ENCODE data around the gene ARHGEF12.

ARHGEF12 gene

DNA sequence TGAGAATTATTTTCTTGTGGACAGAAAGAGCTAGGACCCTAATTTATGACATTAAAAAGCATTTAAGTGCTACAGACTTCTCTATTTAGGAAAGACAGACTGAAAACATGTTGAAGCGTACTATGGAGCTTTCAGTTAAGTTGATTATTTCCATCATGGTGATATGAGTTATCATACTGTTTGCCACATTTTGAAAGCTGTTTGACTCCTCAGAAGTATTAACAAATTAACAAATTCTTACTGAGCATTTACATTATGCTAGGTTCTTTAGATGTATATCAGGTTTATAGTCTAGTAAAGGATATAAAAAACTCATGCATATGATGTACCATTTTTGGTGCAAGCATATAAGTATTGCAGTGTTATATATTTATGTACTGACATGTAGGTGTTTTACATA, 50.1 kb downstream of the ARHGEF12 start:
- no peak for FAIRE-seq

DNA sequence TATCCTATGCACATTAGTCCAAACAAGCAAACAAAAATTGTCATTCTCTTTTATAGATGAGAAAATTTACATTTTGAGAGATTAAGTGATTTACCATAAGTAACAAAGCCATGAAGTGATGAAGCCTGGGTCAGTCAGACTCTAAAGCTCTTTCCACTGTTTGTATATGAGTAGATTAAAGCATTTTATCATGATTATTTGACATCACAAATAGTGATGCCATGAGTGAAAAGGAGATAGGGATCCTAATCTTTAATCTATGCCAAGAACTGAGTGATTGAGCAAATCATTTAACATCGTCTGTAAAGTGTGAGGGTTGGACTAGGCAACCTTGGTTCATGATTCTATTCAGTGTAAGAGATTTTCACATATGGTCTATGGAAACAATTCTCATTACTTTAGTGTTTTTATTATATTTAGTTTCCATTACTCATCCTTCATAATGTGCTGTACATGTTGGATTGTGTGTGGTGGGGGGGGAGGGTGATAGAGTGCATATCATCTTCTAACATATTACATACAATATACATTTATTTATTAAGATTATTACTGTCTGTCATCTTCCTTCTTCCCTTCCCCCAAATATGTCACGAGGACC, 50.7 kb downstream of the ARHGEF12 start:
- DNase-seq (ENCODE audit: low spot score) = no peak
- no peak for FAIRE-seq

More for the DNA sequence above, 50.1 kb downstream of the ARHGEF12 start:
- DNase-seq (ENCODE audit: low spot score) = no peak

DNA sequence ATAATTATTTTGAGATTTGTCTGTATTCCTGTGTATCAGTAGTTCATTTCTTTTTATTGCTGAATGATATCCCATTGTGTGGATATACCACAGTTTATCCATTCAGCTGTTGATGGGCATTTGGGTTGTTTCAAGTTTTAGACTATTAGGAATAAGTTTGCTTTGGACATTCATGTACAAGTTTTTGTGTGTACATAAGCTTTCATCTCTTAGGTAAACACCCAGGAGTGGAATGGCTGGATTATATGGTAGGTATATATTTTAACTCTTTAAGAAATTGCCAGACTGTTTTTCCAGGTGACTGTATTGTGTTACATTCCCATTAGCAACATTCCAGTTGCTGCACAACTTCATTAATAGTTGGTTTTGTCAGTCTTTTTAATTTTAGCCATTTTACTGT, 52.0 kb downstream of the ARHGEF12 start:
- FAIRE-seq (no peak), DNase-seq (ENCODE audit: low spot score) (no peak)

DNA sequence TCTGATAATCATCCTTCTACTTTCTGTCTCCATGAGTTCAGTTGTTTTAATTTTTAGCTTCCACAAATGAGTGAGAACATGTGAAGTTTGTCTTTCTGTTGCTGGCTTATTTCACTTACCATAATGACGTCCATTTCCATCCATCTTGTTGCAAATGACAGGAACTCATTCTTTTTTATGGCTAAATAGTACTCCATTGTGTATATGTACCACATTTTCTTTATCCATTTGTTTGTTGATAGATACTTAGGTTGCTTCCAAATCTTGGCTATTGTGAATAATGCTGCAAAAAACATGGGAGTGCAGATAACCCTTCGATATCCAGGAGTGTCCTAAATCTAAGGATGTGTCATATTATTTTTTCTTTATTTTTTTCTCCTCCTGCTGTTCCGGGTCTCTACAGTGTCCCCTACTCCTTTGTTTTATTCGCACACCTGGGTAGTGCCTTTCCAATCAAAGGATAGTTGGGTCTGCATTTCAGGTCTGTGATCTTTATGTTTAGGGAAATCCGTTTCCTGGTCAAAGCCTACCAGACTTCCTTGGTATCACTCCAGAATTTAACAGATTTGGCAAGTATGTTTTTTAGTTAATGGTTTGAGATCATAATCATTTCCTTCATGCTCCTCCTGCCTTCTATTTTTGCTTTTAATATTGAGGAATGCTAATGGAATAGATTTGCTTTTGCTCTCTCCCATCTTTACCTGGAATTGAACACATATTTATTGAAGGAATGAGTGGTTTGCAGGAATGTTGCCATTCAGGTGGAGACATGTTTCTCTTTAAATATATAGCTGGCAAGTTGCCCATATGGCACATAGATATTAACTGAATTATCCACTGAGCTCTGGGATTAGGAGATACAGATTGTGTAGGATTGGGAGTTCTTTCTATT, 53.7 kb downstream of the ARHGEF12 start:
- DNase-seq (ENCODE audit: low spot score) (no peak), FAIRE-seq (no peak)

DNA sequence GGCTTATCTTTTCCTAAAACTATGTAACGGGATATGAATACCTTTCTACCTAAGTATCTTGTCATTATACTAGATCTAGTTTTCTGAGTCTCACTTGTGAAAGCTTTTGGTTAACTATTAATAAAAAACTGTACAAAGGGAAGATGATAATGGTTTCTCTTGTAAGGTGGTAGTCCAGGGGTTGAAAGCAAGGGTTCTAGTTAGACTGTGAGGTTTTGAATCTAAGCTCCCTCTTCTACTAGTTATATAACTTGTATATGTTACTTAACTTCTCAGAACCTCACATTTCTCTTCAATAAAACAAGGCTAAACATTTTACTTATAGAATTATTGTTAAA, 54.3 kb downstream of the ARHGEF12 start:
- no peak for DNase-seq (ENCODE audit: low spot score)
- no peak for FAIRE-seq

DNA sequence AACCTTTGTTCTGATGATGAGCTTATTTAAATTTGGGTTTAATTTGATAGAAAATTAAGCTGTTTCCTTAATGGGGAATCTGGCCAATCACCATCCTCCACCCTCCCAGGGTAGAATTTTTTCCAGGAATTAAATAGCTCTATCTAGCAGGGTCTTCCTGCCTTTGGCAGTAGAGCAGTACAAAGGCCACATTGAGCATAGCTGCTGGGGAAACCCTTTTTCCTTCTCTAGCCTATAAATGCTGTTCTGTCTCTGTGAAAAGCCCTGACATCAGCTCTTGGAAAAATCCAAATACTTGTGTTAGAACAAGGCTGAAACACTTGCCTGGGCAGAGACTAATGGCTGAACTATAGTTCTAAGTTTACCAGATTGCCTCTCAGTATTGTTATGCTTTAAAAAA, 55.1 kb downstream of the ARHGEF12 start:
- DNase-seq (ENCODE audit: low spot score) (no peak), FAIRE-seq (no peak)

GRCh38 chr11:120391854-120392253, 55.6 kb downstream of the ARHGEF12 start:
- DNase-seq (ENCODE audit: low spot score) (no peak), FAIRE-seq (no peak)

- DNase-seq (ENCODE audit: low spot score) = no peak
- FAIRE-seq = no peak
These were observed 56.1 kb downstream of the ARHGEF12 start for GRCh38 chr11:120392314-120392713.

DNA sequence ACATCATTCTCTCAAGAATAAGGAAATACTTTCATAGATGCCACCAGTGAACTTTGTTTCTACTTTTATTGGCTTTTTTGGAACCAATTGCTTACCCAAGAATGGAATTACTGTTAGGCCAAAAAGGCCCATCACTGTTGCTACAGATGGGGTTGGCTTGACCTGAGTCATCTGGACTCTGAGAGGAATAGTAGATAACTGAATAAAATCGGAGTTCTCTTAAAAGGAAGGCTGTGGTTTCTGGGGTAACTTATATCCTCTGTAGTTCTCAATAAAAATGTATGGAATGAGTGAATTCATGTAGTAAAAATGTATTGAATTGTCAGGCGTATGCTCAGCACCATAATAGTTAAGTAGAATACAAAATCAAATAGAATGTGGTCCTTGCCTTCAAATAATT, 56.6 kb downstream of the ARHGEF12 start:
- FAIRE-seq (no peak), DNase-seq (ENCODE audit: low spot score) (no peak)

GRCh38 chr11:120394119-120394518, 57.9 kb downstream of the ARHGEF12 start:
- FAIRE-seq (no peak), DNase-seq (ENCODE audit: low spot score) (no peak)

- DNase-seq (ENCODE audit: low spot score) (no peak), FAIRE-seq (no peak)
These were observed 59.6 kb downstream of the ARHGEF12 start for GRCh38 chr11:120395778-120396177.

DNA sequence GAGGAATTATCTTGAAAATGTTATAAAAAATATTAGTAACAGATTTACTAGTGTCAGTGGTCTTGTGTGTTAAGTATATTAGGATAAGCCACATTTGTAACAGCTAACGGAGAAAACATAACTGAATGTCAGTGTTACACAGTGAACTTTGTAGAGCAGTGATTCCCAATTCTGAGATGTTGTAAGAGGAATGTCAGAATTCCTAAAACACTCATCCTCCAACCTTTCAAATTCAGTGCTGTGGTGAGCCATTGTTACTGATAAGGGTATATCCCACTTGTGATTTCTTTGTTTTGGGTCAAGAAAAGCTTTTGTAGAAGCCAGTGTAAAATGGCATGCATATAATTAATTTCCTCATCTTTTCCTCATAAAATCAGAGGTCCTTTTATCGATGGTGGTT, 61.9 kb downstream of the ARHGEF12 start:
- DNase-seq (ENCODE audit: low spot score) (no peak), FAIRE-seq (no peak)

- no peak for FAIRE-seq
These were observed 63.1 kb downstream of the ARHGEF12 start for GRCh38 chr11:120399307-120399706.

DNA sequence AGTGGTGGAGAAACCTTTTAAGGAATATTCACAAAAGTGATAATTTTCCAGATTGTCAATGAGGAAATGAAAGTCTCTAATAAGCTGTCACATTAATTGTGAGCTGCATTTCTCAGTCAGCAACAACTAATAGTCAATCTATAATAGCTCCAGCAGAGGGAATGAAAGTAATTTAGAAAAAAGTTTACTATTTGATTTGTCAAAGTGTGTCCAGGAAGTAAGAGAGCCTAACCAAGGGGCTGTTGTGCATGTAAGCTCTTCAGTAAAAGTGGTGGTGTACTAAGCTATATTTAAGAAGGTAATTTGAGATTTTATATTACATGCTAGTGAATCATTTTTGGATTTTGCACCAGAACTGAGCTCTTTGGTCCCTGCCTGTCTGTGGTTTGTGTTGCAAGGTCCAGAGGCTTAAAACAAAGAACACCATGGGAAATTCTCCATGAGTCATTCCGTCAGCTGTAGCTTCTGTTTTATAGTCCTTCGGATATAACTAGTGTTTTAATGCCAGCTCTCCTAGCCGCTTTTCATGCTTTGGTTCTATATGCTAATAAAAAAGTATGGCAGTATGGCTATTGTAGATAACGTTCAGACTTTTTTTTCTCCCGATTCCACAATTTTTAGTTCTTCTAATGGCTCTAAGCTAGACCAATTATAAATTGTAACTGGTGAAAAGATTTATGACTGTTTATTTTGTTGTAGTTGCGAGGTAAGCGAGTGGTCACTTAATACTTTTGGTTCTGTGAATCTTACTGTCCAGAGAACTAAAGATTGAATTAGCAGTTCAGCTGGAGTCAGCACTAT, 64.6 kb downstream of the ARHGEF12 start:
- DNase-seq (ENCODE audit: low spot score) (peak; percentile 90), FAIRE-seq (peak; percentile 97)

More at GRCh38 chr11:120399307-120399706, 63.1 kb downstream of the ARHGEF12 start:
- DNase-seq (ENCODE audit: low spot score) = no peak

DNA sequence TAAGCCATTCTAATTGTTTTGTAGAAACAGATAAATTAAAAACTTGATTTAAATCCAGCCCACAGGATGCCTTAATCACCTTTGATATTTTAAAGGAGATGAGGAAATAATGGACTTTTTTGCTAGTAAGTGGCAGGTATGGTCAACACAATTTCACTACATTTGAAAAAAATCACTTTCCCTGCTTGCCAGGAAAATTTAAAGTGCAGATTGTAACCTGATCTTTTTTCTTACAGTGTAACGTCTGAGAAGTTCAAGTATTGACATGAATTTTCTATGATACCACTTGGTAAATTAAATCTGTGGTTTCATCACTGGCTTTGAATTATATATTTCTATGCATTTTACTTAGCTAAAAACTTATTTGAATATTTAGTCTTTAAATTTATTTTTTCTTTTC, 65.3 kb downstream of the ARHGEF12 start:
- no peak for FAIRE-seq
- DNase-seq (ENCODE audit: low spot score) = no peak

GRCh38 chr11:120403966-120404365, 67.8 kb downstream of the ARHGEF12 start:
- DNase-seq (ENCODE audit: low spot score) (no peak), FAIRE-seq (no peak)

DNA sequence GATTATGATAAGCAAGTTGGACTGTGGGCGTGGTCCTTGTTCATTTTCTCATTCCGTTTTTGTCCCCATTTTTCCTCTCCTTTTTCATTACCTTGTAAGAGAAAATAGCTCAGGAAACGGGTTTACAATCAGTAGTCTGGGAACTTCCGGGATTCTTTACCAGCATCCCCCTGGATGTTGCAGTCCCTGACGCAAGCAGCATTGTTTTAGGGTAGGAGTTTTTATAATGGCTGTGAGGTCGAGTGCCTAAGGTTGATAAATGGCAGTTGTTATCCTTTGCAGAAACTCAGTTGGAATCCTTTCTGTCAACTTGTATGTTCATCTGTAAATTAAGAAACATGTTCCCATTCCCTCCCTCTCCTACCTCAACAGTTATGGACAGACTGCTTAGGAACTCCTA, 68.3 kb downstream of the ARHGEF12 start:
- DNase-seq (ENCODE audit: low spot score) = no peak
- no peak for FAIRE-seq

GRCh38 chr11:120409655-120410054, 73.4 kb downstream of the ARHGEF12 start:
- no peak for DNase-seq (ENCODE audit: low spot score)
- FAIRE-seq = no peak

DNA sequence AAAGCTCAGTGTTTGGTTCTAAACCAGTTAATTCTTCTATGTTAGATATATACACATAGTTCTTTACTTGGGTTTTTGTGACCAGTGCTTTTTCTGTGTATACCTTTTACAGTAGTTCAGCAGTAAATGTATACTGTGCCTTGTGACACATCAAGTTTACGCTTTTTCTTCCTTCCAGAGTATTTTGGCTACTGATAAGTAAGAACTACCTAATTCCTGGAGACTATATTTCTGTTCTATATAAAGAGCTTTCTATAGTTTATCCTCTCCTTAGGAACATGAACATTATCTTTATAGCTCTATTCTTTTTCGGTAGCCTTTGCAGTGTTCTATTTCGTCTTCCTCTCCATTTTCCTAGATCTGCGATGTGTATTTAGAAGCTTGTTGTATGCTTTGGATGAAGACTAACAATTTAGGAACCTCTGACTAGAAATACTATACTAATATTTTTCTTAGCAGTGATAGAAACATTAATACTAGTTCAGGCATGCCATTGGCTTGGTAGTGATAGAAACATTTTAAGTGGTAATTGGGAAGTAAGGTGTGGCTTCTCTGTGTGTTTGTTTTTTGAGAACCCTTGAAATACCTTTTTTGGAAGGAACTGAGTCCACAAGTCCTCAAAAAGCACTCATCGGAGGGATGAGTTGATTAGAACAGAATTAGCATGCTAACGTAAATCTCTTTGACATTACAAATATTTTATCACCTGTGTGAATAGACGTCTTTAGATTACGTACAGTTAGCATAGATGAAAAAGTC, 74.6 kb downstream of the ARHGEF12 start:
- FAIRE-seq (no peak), DNase-seq (ENCODE audit: low spot score) (no peak)

DNA sequence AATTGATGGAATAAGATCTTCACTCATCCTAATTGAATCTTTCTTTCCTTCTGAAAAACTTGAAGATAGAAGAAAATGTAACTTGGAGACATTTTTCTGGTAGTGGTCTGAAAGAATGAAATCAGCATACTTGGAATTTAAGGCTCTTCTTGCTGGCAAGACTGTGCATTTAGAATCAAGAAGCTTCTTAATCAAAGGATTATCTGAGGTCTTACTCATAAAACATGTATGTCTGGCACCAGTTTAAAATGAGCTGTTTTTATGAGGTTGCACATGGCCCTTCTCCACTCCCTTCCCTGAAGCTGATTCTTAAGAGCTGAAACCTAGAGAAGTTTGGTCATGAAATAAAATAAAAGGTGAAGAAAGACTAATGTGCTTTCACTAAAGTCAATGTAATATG, 77.3 kb downstream of the ARHGEF12 start:
- FAIRE-seq (no peak), DNase-seq (ENCODE audit: low spot score) (no peak)

- FAIRE-seq (no peak), DNase-seq (ENCODE audit: low spot score) (no peak)
These were observed 84.4 kb downstream of the ARHGEF12 start for GRCh38 chr11:120420572-120420971.
